CD4-positive, alpha-beta T cell treated with Interleukin-15 for 4 hours (primary cell): ENCODE results near the gene ACP5.
"Not testable (repeated sequence)": the region's sequence is repeated elsewhere in the genome, so short reads cannot be mapped to it uniquely, and the experiment has no call there.

Experiments used
- DNase-seq: peaks from one replicate; pipeline ENCODE4 v3.0.0-alpha.2; 2020; ENCODE audit warnings: low spot score

The ACP5 gene

DNA sequence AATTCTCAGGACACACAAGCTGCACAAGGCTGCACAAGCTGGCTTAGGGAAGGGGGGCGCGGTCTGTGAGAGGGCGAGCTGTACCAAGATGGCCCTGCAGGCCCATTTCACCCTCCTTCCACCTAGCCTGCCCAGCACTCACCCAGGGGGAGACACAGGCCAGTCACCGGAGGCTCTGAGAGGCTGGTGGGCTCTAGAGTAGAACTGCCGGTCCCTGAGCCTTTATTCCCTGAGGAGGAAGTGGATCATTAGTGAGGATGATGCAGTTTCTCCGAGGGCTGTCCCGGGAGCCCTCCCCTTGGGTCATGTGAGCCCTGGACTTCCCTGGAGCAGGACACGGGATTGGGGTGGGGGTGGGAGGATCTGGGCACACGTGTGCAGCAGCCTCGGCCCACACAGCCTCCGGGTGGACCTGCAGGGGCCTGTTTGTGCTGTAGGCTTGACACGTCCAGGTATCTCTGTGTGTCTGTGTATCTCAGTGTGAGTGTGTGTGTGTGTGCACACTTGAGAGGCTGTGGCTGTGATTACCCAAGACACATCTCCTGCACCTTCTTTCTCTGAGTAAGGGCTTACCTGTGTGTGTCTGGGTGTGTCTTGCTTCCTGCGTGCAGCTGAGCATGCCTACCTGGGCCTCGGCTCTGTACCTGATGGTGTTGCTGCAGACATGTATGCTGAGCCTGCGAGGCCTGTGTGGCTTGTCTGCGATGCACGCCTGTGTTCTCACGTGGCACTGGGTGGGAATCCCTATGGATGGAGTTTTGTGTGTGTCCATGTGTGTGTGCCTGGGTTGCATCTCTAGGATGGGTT is at the start of gene ACP5:
Gene ACP5, minus strand, starts transcription at position 195 of the 807 bp plus-strand sequence. CDS start 328 bp downstream, outside the sequence.
- no peak for DNase-seq

DNA sequence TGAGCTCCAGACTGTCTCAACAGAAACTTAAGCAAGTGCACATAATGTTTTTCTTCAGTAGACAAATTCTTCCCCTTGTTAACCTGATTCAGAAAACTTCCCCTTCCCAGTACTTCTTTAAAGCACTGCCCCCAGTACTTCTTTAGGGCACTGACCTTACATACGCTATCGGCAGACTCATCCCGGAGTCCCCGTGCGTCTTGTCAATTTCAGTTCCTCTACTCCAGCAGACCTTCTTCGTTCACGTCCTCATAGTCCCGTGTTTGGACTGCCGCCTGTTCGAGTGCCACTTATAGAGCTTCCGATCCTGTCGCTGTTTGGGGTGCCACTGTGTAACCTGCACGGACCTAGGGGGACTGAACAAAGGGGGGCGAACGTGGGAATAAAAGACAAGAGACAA is 48.8 kb upstream of the ACP5 start:
- no peak for DNase-seq

DNA sequence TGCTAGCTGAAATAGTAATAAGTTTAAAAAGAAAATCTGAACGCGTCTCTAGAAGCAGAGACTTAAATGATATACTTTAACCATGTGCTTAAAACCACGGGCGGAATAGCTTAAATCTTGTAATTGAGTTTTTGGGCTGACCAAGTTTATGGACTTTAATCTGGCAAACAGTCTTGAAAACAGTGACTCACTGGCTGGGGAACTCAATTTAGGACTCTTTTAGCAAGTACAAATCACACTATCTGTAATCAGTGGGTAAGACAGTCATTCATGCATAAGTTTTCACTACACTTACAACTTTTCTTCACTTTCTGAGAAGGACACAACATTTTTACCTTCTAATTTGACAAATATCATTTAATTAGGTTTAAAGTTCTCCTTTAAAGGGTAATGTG is 46.6 kb upstream of the ACP5 start:
- no peak for DNase-seq

DNA sequence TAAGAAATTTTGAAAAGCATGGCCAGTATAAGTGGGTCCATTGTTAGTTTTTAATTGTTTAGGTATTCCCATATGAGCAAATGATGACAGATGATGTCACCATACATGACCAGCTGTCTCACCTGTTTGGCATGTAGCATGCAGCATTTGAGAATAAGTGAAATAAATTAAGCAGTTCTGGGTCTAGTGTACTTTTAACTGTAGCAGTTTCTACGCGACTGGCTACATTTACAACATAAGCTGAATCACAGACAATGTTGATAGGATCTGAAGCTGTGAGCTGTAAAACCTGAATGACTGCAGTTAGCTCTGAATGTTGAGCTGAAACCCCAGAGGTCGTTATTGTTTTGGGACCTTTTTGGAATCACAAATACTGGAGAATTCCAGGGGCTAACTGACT is 45.0 kb upstream of the ACP5 start:
- DNase-seq, result not testable (repeated sequence)

DNA sequence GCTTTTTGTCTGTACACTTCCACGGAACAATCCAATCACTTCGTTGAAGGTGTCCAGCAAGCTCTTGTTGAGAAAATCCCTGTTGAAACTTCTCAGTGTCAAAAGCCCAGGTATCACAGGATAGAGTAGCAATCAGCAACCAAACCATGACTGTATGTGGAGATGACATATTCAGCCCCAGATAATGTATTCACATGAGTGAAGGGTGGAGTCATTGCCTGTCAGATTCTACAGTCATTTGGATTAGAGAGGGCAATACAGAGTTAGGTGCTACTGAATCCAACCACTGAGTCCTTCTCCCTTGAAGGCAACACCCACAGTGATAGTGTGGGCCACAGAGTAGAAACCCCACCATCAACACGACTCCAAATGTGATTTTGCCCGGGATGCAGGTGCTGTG is 43.1 kb upstream of the ACP5 start:
- DNase-seq, result no peak

DNA sequence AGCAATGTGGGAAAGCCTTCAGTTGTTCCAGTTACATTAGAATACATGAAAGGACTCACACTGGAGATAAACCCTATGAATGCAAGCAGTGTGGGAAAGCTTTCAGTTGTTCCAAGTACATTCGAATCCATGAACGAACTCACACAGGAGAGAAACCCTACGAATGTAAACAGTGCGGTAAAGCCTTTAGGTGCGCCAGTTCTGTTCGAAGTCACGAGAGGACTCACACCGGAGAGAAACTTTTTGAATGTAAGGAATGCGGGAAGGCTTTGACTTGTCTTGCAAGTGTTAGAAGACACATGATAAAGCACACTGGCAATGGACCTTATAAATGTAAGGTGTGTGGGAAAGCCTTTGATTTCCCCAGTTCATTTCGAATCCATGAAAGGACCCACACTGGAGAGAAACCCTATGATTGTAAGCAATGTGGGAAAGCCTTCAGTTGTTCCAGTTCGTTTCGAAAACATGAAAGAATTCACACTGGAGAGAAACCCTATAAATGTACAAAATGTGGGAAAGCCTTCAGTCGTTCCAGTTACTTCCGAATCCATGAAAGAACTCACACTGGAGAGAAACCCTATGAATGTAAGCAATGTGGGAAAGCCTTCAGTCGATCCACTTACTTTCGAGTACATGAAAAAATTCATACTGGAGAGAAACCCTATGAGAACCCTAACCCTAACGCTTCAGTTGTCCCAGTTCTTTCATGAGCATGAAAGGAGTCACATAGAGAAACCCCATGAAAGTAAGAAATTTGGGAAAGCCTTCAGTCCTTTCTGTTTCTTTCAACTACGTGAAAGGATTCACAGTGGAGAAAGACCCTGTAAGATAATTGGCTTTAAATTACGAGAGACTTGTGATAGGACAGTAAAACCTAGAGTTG is 40.0 kb upstream of the ACP5 start:
- no peak for DNase-seq

DNA sequence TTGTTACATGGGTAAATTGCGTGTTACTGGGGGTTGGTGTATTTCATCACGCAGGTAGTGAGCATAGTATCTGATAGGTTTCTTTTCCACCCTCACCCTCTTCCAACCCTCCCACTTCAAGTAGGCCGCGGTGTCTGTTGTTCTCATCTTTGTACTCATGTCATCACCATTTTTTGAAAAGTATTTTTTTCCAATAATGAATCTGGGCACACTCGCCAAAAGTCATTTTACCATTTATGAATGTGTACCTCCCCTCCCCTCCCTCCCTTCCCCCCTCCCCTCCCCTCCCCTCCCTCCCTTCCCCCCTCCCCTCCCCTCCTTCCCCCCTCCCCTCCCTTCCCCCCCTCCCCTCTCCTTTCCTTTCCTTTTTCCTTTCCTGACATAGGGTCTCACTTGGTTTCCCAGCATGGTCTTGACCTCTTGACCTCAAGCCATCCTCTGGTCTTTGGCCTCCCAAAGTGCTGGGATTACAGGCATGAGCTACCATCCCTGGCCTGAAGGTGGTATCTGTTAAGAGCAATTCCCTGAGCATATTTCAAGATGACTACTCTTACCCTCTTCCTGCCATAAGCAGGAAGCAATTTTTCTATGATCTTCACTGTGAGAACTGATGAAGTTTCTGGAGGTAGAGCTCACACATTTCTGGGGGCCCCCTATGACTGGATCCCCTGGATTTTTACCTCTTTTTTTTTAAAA is 35.5 kb upstream of the ACP5 start:
- DNase-seq, result no peak

DNA sequence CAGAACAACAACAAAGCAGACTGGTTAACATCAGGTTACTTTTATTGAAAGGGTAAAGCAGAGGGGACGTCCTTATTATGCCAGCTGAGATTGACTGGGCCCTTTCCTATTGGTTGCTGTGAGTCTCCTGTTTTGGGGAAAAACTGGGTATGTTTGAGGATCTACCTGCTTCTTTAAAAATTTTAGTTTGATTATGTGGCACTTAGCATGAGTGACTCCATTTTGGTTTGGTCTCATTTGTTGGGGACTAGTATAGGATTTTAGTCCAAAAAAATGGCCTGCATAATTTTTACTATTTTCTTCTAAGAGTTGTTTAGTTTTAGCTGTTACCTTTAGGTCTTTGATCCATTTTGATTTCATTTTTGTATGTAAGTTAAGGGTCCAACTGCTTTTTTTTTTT is 34.3 kb upstream of the ACP5 start:
- no peak for DNase-seq

DNA sequence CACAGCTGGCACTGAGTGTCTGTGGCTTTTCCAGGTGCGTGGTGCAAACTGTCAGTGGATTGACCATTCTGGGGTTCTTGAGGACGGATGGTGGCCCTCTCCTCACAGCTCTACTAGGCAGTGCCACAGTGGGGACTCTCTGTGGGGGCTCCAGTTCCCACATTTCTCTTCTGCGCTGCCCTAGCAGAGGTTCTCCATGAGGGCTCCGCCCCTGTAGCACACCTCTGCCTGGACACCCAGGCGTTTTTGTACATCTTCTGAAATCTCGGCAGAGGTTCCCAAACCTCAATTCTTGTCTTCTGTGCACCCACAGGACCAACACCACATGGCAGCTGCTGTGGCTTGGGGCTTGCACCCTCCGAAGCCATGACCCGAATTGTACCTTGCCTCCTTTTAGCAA is 29.0 kb upstream of the ACP5 start:
- no peak for DNase-seq

DNA sequence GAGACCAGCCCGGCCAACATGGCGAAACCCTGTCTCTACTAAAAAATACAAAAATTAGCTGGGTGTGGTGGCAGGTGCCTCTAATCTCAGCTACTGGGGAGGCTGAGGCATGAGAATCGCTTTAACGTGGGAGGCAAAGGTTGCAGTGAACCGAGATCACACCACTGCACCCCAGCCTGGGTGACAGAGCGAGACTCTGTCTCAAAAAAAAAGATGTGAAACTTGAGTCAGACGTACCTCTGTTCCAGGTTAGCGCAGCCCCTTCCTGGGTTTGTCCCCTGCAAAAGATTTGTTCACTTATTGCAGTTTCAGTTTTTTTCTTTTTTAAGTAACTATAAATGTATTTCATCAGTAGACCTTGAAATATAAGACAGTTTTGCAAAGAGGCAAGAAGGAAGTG is 22.3 kb upstream of the ACP5 start:
- DNase-seq, result not testable (repeated sequence)

DNA sequence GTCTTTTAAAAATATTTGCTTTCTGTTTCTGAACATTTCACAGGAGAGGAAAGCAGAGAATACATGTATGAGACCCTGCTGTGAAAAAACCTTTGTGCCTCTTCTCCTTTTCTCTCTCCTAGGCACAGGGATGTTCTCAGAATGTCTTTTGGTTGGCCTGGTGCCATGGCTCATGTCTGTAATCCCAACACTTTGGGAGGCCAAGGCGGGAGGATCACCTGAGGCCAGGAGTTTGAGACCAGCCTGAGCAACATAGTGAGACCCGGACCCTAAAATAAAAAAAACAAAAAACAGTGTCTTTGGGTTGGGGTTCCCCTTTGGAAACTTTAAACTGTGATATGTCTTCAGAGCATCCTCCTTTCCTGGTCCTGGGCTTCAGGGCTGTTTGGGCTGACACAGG is 21.3 kb upstream of the ACP5 start:
- DNase-seq, result no peak

DNA sequence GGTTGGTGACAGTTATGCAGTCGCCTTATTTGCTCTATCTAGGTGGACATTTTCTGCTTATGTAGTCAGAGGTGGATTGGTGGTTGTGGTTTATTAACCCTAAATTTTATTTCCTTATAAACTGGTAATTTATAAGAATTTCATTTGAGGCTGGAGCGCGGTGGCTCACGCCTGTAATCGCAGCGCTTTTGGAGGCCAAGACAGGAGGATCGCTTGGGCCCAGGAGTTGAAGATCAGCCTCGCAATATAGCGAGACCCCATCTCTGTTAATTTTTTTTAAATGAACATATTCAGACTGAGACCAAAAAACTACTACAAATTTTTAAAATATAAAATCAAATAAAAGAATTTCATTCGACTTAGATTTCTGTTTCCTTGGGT is 20.6 kb upstream of the ACP5 start:
- DNase-seq, result no peak

DNA sequence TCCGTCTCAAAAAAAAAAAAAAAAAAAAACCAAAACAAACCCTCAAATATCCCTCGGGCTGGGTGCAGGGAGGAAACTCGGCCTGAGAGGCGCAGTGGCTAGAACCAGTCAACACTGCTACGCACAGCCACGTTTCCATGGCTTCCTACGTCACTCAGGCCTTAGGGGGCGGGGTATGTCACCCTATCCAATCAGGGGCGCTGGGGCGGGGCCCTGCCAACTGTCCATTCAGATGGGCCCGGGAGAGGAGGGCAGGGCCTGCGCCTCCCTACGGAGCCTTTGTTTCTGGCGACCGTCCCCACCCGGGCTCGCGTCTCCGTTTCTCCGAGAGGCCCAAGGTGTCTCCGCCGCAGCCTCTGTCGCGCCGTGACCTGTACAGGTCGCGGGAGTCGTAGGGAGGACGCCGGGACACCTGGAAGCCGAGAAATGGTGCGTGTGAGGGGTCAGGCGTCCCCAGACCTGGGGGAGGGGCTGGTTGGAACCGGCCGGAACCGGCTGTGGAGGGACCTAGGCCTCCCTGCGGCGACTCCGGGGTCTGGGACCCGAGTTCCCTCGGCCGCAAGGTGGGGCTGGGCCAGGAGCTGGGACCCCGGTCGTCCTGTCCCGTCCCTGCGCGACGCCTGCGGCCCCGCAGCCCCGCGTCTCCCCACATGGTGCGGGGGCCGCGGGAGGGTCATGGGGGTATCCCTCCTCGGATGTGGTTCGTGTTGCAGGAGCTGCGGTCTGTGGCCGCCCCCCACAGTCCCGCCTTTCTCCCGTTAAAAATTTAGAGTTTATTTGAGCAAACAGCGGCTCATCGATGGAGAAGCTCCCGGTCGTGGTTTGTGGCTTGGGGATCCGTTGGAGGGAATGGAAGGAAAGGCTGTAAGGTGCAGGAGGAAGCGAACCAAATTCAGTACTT is 20.0 kb upstream of the ACP5 start, which contains the start of gene ZNF627:
Gene ZNF627, plus strand, starts transcription at position 282 of the 901 bp plus-strand sequence. Its CDS starts 145 bp downstream, at position 427.
- peak; percentile 96 for DNase-seq

DNA sequence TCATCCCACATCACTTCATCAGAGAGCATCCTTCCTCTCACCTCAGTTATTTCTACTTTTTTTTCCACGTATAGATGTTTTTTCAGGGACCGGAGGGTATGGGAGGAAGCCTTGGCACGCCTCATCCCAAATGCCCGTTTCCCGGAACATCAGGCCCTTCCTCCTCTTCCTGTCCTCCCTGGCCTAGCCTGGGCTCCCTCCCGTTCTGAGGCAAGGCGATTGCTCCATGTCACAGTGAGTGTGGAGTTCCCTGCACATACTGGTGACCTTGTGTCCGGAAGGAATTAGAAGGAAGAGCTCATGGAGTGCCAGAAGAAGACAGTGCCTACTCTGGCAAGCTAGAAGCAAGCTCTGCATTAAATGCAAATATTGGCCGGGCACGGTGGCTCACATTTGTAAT is 18.7 kb upstream of the ACP5 start:
- DNase-seq, result no peak

DNA sequence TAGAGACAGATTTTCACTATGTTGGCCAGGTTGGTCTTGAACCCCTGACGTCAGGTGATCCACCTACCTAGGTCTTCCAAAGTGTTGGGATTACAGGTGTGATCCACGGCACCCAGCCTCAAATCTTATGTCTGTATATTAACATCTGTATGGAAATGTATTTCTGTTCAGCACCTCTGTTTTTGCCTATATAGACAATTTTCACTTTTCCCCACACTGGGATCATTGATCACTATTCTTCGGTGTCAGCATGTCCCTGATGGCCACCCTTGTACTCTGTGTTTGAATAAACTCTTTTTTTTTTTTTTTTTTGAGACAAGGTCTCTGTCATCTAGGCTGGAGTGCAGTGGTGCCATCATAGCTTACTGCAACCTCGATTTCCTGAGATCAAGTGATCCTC is 16.6 kb upstream of the ACP5 start:
- no peak for DNase-seq

DNA sequence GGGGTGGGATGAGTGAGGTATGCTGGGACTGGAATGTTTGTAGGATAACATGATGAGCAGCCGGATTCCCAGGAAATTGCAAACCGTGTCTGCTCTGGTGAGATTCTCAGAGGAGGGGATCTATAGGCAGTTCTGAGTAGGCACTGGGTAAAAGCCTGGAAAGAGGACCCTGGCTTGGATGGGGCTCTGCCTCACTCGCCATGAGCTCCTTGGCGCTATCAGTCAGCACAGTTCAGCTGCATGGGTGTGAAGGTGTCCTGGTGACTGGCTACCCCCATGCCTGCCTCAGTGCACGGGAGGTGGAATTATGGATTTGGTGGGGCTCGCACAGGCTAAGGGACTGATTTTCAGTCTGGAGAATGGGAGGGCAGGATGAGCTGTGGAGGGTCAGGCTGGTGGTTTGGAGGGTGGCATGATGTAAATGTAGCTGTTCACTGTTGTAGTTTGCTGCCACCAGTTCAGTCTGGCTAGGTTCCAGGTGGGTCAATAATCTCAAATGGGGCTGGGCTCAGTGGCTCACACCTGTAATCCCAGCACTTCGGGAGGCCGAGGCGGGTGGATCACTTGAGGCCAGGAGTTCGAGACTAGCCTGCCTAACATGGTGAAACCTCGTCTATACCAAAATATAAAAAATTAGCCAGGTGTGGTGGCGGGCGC is 10.7 kb upstream of the ACP5 start:
- DNase-seq, result no peak

DNA sequence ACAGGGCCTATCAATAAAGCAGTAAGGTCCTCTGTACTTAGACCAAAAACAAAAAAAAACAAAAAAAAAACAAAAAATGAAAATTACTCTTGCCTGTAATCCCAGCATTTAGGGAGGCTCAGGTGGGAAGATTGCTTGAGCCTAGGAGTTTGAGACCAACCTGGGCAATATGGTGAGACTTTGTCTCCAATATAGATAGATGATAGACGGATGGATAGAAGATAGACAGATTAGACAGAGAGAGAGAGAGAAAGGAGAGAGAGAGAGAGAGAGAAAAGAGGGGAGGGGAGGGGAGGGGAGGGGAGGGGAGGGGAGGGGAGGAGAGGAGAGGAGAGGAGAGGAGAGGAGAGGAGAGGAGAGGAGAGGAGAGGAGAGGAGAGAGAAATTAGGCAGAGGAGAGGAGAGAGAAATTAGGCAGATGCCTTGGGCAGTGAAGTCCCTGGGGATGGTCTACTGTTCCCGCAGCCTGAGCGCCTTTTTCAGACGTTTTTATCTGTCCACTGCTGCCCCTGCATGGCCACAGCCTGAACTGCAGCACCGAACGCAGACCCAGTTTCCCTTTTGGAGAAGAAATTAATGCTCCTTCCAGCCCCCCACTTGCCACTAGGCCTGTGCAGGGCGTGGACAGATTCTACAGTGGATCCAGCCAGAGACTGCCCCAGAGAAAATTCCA is 10.0 kb upstream of the ACP5 start:
- peak; percentile 77 for DNase-seq

DNA sequence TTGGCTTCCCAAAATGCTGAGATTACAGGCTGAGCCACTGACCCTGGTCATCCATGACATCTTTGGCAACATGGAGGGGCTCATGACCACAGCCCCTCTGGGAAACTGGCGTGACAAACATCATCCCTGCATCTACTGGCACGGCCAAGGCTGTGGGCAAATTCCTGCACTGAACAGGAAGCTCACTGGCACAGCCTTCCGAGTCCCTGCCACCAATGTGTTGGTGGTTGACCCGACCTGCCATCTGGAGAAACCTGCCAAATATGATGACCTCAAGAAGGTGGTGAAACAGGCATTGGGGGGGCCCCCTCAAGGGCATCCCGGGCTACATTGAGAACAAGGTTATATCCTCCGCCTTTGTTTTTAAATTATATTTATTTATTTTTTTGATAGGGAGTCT is 8.9 kb upstream of the ACP5 start:
- DNase-seq, result no peak

DNA sequence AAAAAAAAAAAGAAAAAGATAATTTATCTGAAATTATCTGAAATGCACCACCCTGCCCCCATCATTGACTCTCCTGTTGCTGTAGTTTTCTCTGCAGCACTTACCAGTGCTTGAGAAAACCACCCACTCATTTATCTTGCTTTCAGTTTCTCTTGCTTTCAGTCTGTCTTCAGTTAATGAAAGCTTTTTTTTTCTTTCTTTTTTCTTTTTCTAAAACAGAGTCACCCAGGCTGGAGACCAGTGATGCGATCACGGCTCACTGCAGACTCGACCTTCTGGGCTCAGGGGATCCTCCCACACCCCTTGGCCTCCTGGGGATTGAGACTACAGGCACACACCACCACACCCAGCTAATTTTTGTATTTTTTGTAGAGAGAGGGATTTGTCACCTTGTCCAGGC is 4.3 kb upstream of the ACP5 start:
- DNase-seq, result peak; percentile 46

DNA sequence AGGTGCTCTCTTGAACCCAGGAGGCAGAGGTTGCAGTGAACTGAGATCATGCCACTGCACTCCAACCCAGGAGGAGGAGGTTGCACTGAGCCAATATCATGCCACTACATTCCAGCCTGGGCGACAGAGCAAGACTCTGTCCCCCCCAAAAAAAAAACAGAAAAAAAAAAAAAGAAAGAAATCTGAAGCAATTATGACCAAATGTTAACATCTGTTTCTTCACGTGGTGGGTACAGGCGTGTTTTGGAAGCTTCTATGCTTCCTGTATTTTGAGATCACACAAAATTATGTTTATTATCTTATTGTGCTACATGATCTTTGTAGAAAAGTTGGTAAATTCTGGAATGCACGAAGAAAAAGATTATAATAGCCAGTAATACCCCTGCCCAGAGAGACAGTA is 2.7 kb upstream of the ACP5 start:
- DNase-seq, result no peak
